CD4-positive, alpha-beta T cell (primary cell): ENCODE measurements around the gene POFUT1. TPM values are rescaled to one million over a fixed set of nuclear protein-coding genes. Genes with fewer than 3 reads are reported as not detected.

Experiments used
- ATAC-seq: fragments of 200-7000 bp; cut with Tn5 transposase; one replicate; pipeline ENCODE4 v1.10.0; 2022; ENCODE audit warnings: mild to moderate bottlenecking; ENCODE audit not compliant: poor library complexity
- CTCF ChIA-PET: fragments of 350-600 bp; sonication (Branson Sonifier 250); formaldehyde crosslinking; loops from one replicate; lab custom pipeline; 2021; ENCODE audit warnings: antibody characterized with exemption, inconsistent platforms; lab: Charles Lee
- POLR2A ChIA-PET: fragments of 350-600 bp; sonication (Branson Sonifier 250); formaldehyde crosslinking; loops from one replicate; lab custom pipeline; 2021; ENCODE audit warnings: antibody characterized with exemption, inconsistent platforms; lab: Charles Lee
- DNase-seq, 14 experiments: peaks; one replicate each; pipeline ENCODE4 v3.0.0-alpha.2; 2013 to 2020; ENCODE audit warnings: mixed read lengths in 2 of 14
- H3K27ac ChIP-seq, 2 donors: one replicate each; pipeline versions ENCODE4 v1.5.1 to v1.7.0; 2013; ENCODE audit warnings: low read length in 2 of 2, low read depth in 1 of 2, mild to moderate bottlenecking in 1 of 2
- H3K27me3 ChIP-seq, 2 experiments: 1 replicate in 1 of 2; 2 replicates in 1 of 2; pipeline versions ENCODE4 v1.6.1 to v1.7.0; 2013; ENCODE audit warnings: low read length in 2 of 2, control low read depth in 1 of 2, mild to moderate bottlenecking in 1 of 2, moderate library complexity in 1 of 2; ENCODE audit not compliant: insufficient read depth in 2 of 2, control insufficient read depth in 1 of 2
- H3K36me3 ChIP-seq: one replicate; pipeline ENCODE4 v1.6.1; 2013; ENCODE audit warnings: low read length, control low read depth; ENCODE audit not compliant: insufficient read depth
- H3K4me1 ChIP-seq: one replicate; pipeline ENCODE4 v1.6.1; 2013; ENCODE audit warnings: low read length, control low read depth; ENCODE audit not compliant: insufficient read depth
- H3K4me3 ChIP-seq: one replicate; pipeline ENCODE4 v1.5.1; 2013; ENCODE audit warnings: mild to moderate bottlenecking, low read length, moderate library complexity
- H3K9me3 ChIP-seq, 2 experiments: 1 replicate in 1 of 2; 2 replicates in 1 of 2; pipeline versions ENCODE4 v1.6.1 to v1.7.0; 2013; ENCODE audit warnings: low read length in 2 of 2, mild to moderate bottlenecking in 2 of 2, control low read depth in 1 of 2, moderate library complexity in 1 of 2; ENCODE audit not compliant: control insufficient read depth in 1 of 2, insufficient read depth in 1 of 2
- H3K27ac Mint-ChIP-seq: one replicate; pipeline ENCODE4 v1.8.0; 2020; ENCODE audit warnings: mixed read lengths
- H3K27me3 Mint-ChIP-seq: one replicate; pipeline ENCODE4 v1.8.0; 2021; ENCODE audit warnings: mixed read lengths
- H3K36me3 Mint-ChIP-seq: one replicate; pipeline ENCODE4 v1.8.0; 2021; ENCODE audit warnings: low read depth, mixed read lengths
- H3K4me1 Mint-ChIP-seq: one replicate; pipeline ENCODE4 v1.8.0; 2021; ENCODE audit warnings: low read depth, mixed read lengths
- H3K4me3 Mint-ChIP-seq: one replicate; pipeline ENCODE4 v1.8.0; 2020; ENCODE audit warnings: mild to moderate bottlenecking, mixed read lengths
- H3K9me3 Mint-ChIP-seq: one replicate; pipeline ENCODE4 v1.8.0; 2020; ENCODE audit warnings: mixed read lengths
- CTCF ChIP-seq: fragments of 200-600 bp; IDR thresholded peaks from one replicate; pipeline ENCODE4 v1.8.0; 2022; ENCODE audit warnings: antibody characterized with exemption, mild to moderate bottlenecking
- intact Hi-C, 2 experiments: fragments of 100-400 bp; cut with DNase I in 1 of 2; cut with micrococcal nuclease in 1 of 2; formaldehyde crosslinking; loops; one replicate each; pipeline versions ENCODE4 v1.15.1 to v1.9.0; 2023 to 2025; cut with DNase I, micrococcal nuclease
- total RNA-seq, 174 experiments: library from RNA in 2 of 174; stranded (reverse) in 2 of 174; gene quantifications; one replicate each; pipeline ENCODE4 v1.2.3 and lab custom pipeline; 2021 to 2026

POFUT1 gene
- total RNA-seq, 2 experiments from 2014 or later, result 7.5 to 8.8 TPM

- Mint-ChIP-seq H3K9me3 (no peaks in the 10 kb centered on the region), H3K4me3 (no peak overlapping the region), H3K4me1 (no peaks in the 10 kb centered on the region), H3K27ac (no peak overlapping the region), H3K36me3 (no peaks in the 10 kb centered on the region), H3K27me3 (no peaks in the 10 kb centered on the region)
- DNase-seq (no peak), ATAC-seq (no peak)
- H3K4me1 ChIP-seq, result no peaks in the 10 kb centered on the region
- no peak overlapping the region for H3K4me3 ChIP-seq
- no peaks in the 10 kb centered on the region for H3K9me3 ChIP-seq
- intact Hi-C loops, result no loop called here
- ChIA-PET POLR2A (no interaction called here), CTCF (no interaction called here)
- TF ChIP-seq CTCF, result no peak
- H3K27ac ChIP-seq, result no peak overlapping the region
- H3K36me3 ChIP-seq, result no peaks in the 10 kb centered on the region
- no peaks in the 10 kb centered on the region for H3K27me3 ChIP-seq
These were observed 27.7 kb upstream of the POFUT1 start for GRCh38 chr20:32179934-32180333.

- DNase-seq (no peak), ATAC-seq (no peak)
- TF ChIP-seq CTCF, result no peak
- Mint-ChIP-seq H3K27ac (no peak overlapping the region), H3K4me3 (no peak overlapping the region), H3K9me3 (no peaks in the 10 kb centered on the region), H3K27me3 (no peaks in the 10 kb centered on the region), H3K36me3 (no peaks in the 10 kb centered on the region), H3K4me1 (no peaks in the 10 kb centered on the region)
- CTCF ChIA-PET, result no interaction called here
- no peaks in the 10 kb centered on the region for H3K27me3 ChIP-seq
- no peaks in the 10 kb centered on the region for H3K4me1 ChIP-seq
- H3K9me3 ChIP-seq, result no peaks in the 10 kb centered on the region
- no peak overlapping the region for H3K27ac ChIP-seq
- no peak overlapping the region for H3K4me3 ChIP-seq
- no peaks in the 10 kb centered on the region for H3K36me3 ChIP-seq
- intact Hi-C loops, result no loop called here
- POLR2A ChIA-PET, result no interaction called here
These were observed 26.1 kb upstream of the POFUT1 start for GRCh38 chr20:32181606-32182005.

- Histone ChIP-seq H3K4me3 (no peak overlapping the region), H3K27ac (no peak overlapping the region), H3K4me1 (peaks cover 12% of the 10 kb centered on the region), H3K36me3 (no peaks in the 10 kb centered on the region), H3K27me3 (no peaks in the 10 kb centered on the region), H3K9me3 (no peaks in the 10 kb centered on the region)
- ChIA-PET POLR2A (no interaction called here), CTCF (no interaction called here)
- TF ChIP-seq CTCF, result no peak
- Mint-ChIP-seq H3K27ac (no peak overlapping the region), H3K36me3 (no peaks in the 10 kb centered on the region), H3K4me3 (no peak overlapping the region), H3K27me3 (no peaks in the 10 kb centered on the region), H3K4me1 (peaks cover 8% of the 10 kb centered on the region), H3K9me3 (no peaks in the 10 kb centered on the region)
- DNase-seq, result no peak
- ATAC-seq, result no peak
- intact Hi-C loops, result no loop called here
These were observed 23.6 kb upstream of the POFUT1 start for GRCh38 chr20:32183947-32184635.
